OCI-LY7 (cell line): ENCODE data around the gene VAMP5. TPM values are rescaled to one million over a fixed set of nuclear protein-coding genes. Genes with fewer than 3 reads are reported as not detected.
A peak's percentile ranks its signal among the peaks of the same experiment; 100 is the strongest.
"Not testable (repeated sequence)": the region's sequence is repeated elsewhere in the genome, so short reads cannot be mapped to it uniquely, and the experiment has no call there.

ENCODE experiments used
- BruUV-seq: library from RNA; stranded (reverse); fragments of 400-500 nt; replicated peaks from 2 replicates; lab custom pipeline; 2021; lab: Mats Ljungman, UMichigan
- CTCF ChIA-PET: fragments of 300-600 bp; sonication (Branson Sonifier 250); formaldehyde crosslinking; loops from one replicate; lab custom pipeline; 2022; ENCODE audit warnings: antibody characterized with exemption; ENCODE audit not compliant: unreplicated experiment; lab: Charles Lee
- POLR2A ChIA-PET: fragments of 300-600 bp; sonication (Branson Sonifier 250); formaldehyde crosslinking; loops from one replicate; lab custom pipeline; 2022; ENCODE audit warnings: antibody characterized with exemption; lab: Charles Lee
- DNase-seq: peaks from one replicate; pipeline ENCODE4 v3.0.0-alpha.2; 2015; ENCODE audit warnings: low spot score
- H2AFZ ChIP-seq: fragments of 200-600 bp; sonication (generic), shearing (Covaris generic); 2 replicates; pipeline ENCODE4 v1.6.1; 2014; ENCODE audit warnings: mild to moderate bottlenecking, antibody characterized with exemption, low read length, moderate library complexity
- H3K27ac ChIP-seq: fragments of 200-600 bp; sonication (generic); 2 replicates; pipeline ENCODE4 v1.5.1; 2014; ENCODE audit warnings: mixed run types, low read depth, mild to moderate bottlenecking, moderate library complexity, low read length, inconsistent platforms; ENCODE audit not compliant: poor library complexity, severe bottlenecking
- H3K36me3 ChIP-seq: fragments of 200-600 bp; sonication (generic); 2 replicates; pipeline ENCODE4 v1.6.1; 2014; ENCODE audit warnings: mild to moderate bottlenecking, antibody characterized with exemption, low read length, moderate library complexity, mixed read lengths; ENCODE audit not compliant: insufficient read depth
- H3K4me1 ChIP-seq: fragments of 200-600 bp; sonication (generic); 2 replicates; pipeline ENCODE4 v1.5.1; 2014; ENCODE audit warnings: mild to moderate bottlenecking, low read length; ENCODE audit not compliant: insufficient read depth, poor library complexity, severe bottlenecking
- H3K4me2 ChIP-seq: fragments of 200-600 bp; sonication (generic); 2 replicates; pipeline ENCODE4 v1.6.1; 2014; ENCODE audit warnings: mild to moderate bottlenecking, low read length
- H3K4me3 ChIP-seq: fragments of 200-600 bp; sonication (generic); 2 replicates; pipeline ENCODE4 v1.5.1; 2014; ENCODE audit warnings: mild to moderate bottlenecking, low read depth, low read length; ENCODE audit not compliant: poor library complexity, severe bottlenecking
- H3K79me2 ChIP-seq: fragments of 200-600 bp; sonication (generic); 2 replicates; pipeline ENCODE4 v1.6.1; 2016; ENCODE audit warnings: low read depth, mild to moderate bottlenecking, low read length, moderate library complexity, mixed read lengths; ENCODE audit not compliant: insufficient read depth
- H3K9me2 ChIP-seq: fragments of 200-600 bp; sonication (generic); 2 replicates; pipeline ENCODE4 v1.6.1; 2016; ENCODE audit warnings: mild to moderate bottlenecking, low read length, mixed read lengths; ENCODE audit not compliant: insufficient read depth
- H3K9me3 ChIP-seq: fragments of 200-600 bp; sonication (generic); 2 replicates; pipeline ENCODE4 v1.6.1; 2014; ENCODE audit warnings: mild to moderate bottlenecking, mixed run types, low read length, mixed read lengths
- H4K20me1 ChIP-seq: fragments of 200-600 bp; sonication (generic); 2 replicates; pipeline ENCODE4 v1.6.1; 2014; ENCODE audit warnings: mild to moderate bottlenecking, antibody characterized with exemption, low read length, moderate library complexity, mixed read lengths; ENCODE audit not compliant: insufficient read depth
- CTCF ChIP-seq: fragments of 200-600 bp; sonication (generic); conservative IDR thresholded peaks from 2 replicates; pipeline ENCODE4 v1.5.1; 2014; ENCODE audit warnings: mild to moderate bottlenecking, antibody characterized with exemption, low read length, moderate library complexity, mixed read lengths
- EZH2phosphoT487 ChIP-seq: fragments of 200-600 bp; sonication (generic); IDR thresholded peaks from 2 replicates; pipeline ENCODE4 v1.6.1; 2018; ENCODE audit warnings: low read depth, borderline replicate concordance, mild to moderate bottlenecking, mixed run types, antibody characterized with exemption, low read length, moderate library complexity, mixed read lengths
- intact Hi-C: fragments of 100-400 bp; cut with micrococcal nuclease; formaldehyde crosslinking; loops from one replicate; pipeline ENCODE4 v1.10.0; 2022; ENCODE audit not compliant: unreplicated experiment
- total RNA-seq, 2 experiments: library from RNA; depleted of rRNA in 1 of 2; stranded (reverse); fragments of >200 nt in 1 of 2; shearing (Covaris generic) in 1 of 2; gene quantifications; 2 replicates each; pipeline ENCODE4 v1.2.3, GENCODE V29; 2014 to 2022

The VAMP5 gene
- total RNA-seq, 2 experiments from 2014 or later, result 3.0 to 3.9 TPM

GRCh38 chr2:85554980-85555612 is 29.1 kb upstream of the VAMP5 start:
- TF ChIP-seq CTCF (no peak), EZH2phosphoT487 (no peak)
- Histone ChIP-seq H3K4me1 (peaks cover 2% of the 10 kb centered on the region), H4K20me1 (no peaks in the 10 kb centered on the region), H3K4me3 (no peak overlapping the region), H3K79me2 (peaks cover 4% of the 10 kb centered on the region), H3K36me3 (peaks cover 78% of the 10 kb centered on the region), H3K27ac (no peak overlapping the region), H2AFZ (no peak overlapping the region), H3K9me3 (no peaks in the 10 kb centered on the region), H3K4me2 (no peak overlapping the region), H3K9me2 (no peaks in the 10 kb centered on the region)
- POLR2A ChIA-PET, result interaction anchor here (1.5 to 1.6 kb wide), 2 partner anchors 9 to 16 kb away, joined by 3 to 5 read pairs; partner anchors contain the start of gene MAT2A
- DNase-seq, result no peak
- CTCF ChIA-PET, result no interaction called here
- BruUV-seq, result no TSS peak
- intact Hi-C loops, result no loop called here

GRCh38 chr2:85557130-85557529 is 27.1 kb upstream of the VAMP5 start:
- Histone ChIP-seq H3K79me2 (peaks cover 13% of the 10 kb centered on the region), H4K20me1 (no peaks in the 10 kb centered on the region), H3K4me1 (peaks cover 10% of the 10 kb centered on the region), H2AFZ (no peak overlapping the region), H3K27ac (no peak overlapping the region), H3K4me2 (no peak overlapping the region), H3K36me3 (peaks cover 59% of the 10 kb centered on the region), H3K9me2 (no peaks in the 10 kb centered on the region), H3K4me3 (no peak overlapping the region), H3K9me3 (no peaks in the 10 kb centered on the region)
- ChIA-PET POLR2A (interaction anchor here (1.1 to 1.9 kb wide), 6 partner anchors 12 to 150 kb away, joined by 3 to 6 read pairs (median 4); partner anchors contain the start of gene RNF181), CTCF (interaction anchor here (1.5 kb wide), 1 partner anchor 11 kb away, joined by 3 read pairs; no protein-coding TSS in a partner anchor)
- TF ChIP-seq EZH2phosphoT487 (no peak), CTCF (no peak)
- intact Hi-C loops, result no loop called here
- BruUV-seq, result no TSS peak
- no peak for DNase-seq

- Histone ChIP-seq H3K4me2 (no peak overlapping the region), H3K4me1 (peaks cover 16% of the 10 kb centered on the region), H3K9me2 (no peaks in the 10 kb centered on the region), H3K4me3 (no peak overlapping the region), H2AFZ (no peak overlapping the region), H3K27ac (no peak overlapping the region), H3K79me2 (peaks cover 13% of the 10 kb centered on the region), H3K36me3 (peaks cover 49% of the 10 kb centered on the region), H3K9me3 (no peaks in the 10 kb centered on the region), H4K20me1 (no peaks in the 10 kb centered on the region)
- CTCF ChIA-PET, result no interaction called here
- no TSS peak for BruUV-seq
- POLR2A ChIA-PET, result interaction anchor here (1.2 to 1.8 kb wide), 2 partner anchors 9 to 12 kb away, joined by 3 to 7 read pairs; no protein-coding TSS in a partner anchor
- TF ChIP-seq CTCF, result no peak
- no peak for TF ChIP-seq EZH2phosphoT487
- intact Hi-C loops, result no loop called here
- no peak for DNase-seq
Observed at GRCh38 chr2:85558160-85558559, 26.1 kb upstream of the VAMP5 start.

- H3K9me3 ChIP-seq, H4K20me1 ChIP-seq, DNase-seq, H3K9me2 ChIP-seq, H3K27ac ChIP-seq, H2AFZ ChIP-seq, BruUV-seq: not testable (repeated sequence)
- Histone ChIP-seq H3K4me1 (peaks cover 30% of the 10 kb centered on the region), H3K79me2 (peaks cover 13% of the 10 kb centered on the region), H3K4me2 (peak overlapping the region; percentile 98), H3K36me3 (peaks cover 31% of the 10 kb centered on the region), H3K4me3 (peak overlapping the region; percentile 79)
- CTCF ChIA-PET, result interaction anchor here (0.5 to 1.3 kb wide), 3 partner anchors 34 to 141 kb away, joined by 3 to 5 read pairs (median 3); partner anchors contain the start of gene C2orf68
- intact Hi-C loops, result loop anchor here (2.0 kb wide), 1 partner anchor 42 kb away; the partner anchor contains the start of gene TMEM150A
- POLR2A ChIA-PET, result interaction anchor here (0.7 to 2.7 kb wide), 8 partner anchors 9 to 233 kb away, joined by 3 to 29 read pairs (median 6); partner anchors contain the start of genes MAT2A, SH2D6, TGOLN2 and VAMP8
Observed at GRCh38 chr2:85560403-85560726, 23.9 kb upstream of the VAMP5 start.
